Hematopoietic multipotent progenitor cell treated with erythropoietin and hydrocortisone succinate and interleukin-3 and kit ligand, for 17 days (in vitro differentiated cells): ENCODE results near the gene SOAT1.
"Not testable (repeated sequence)": the region's sequence is repeated elsewhere in the genome, so short reads cannot be mapped to it uniquely, and the experiment has no call there.

Experiments
- DNase-seq: peaks from one replicate; pipeline ENCODE4 v3.0.0-alpha.2; 2015; ENCODE audit warnings: low spot score

SOAT1 gene

GRCh38 chr1:179293340-179294327, at the start of gene SOAT1:
TSS of gene SOAT1 (plus strand) at chr1:179293797. CDS start at chr1:179302685, 8,888 bp downstream.
- peak; percentile 73 for DNase-seq

- not testable (repeated sequence) for DNase-seq
These were observed 48.2 kb upstream of the SOAT1 start for GRCh38 chr1:179245426-179245825.

GRCh38 chr1:179247923-179248322, 45.7 kb upstream of the SOAT1 start:
- DNase-seq = no peak

- no peak for DNase-seq
These were observed 41.9 kb upstream of the SOAT1 start for GRCh38 chr1:179251675-179252074.

- no peak for DNase-seq
These were observed 41.0 kb upstream of the SOAT1 start for GRCh38 chr1:179252606-179253005.

- DNase-seq = no peak
These were observed 40.2 kb upstream of the SOAT1 start for GRCh38 chr1:179253286-179253972.

GRCh38 chr1:179262183-179262582, 31.4 kb upstream of the SOAT1 start:
- DNase-seq = no peak

GRCh38 chr1:179263121-179263520, 30.5 kb upstream of the SOAT1 start:
- no peak for DNase-seq

- no peak for DNase-seq
These were observed 29.1 kb upstream of the SOAT1 start for GRCh38 chr1:179264507-179264906.

- no peak for DNase-seq
These were observed 24.5 kb upstream of the SOAT1 start for GRCh38 chr1:179269071-179269470.

GRCh38 chr1:179274424-179274823, 19.2 kb upstream of the SOAT1 start:
- DNase-seq = not testable (repeated sequence)

GRCh38 chr1:179278920-179279319, 14.7 kb upstream of the SOAT1 start:
- DNase-seq = no peak

- no peak for DNase-seq
These were observed 9.6 kb upstream of the SOAT1 start for GRCh38 chr1:179283992-179284391.

- DNase-seq = no peak
These were observed 5.7 kb upstream of the SOAT1 start for GRCh38 chr1:179287946-179288345.

- no peak for DNase-seq
These were observed 4.6 kb upstream of the SOAT1 start for GRCh38 chr1:179288977-179289376.

GRCh38 chr1:179295164-179295755, 1.7 kb downstream of the SOAT1 start:
- DNase-seq = no peak

- DNase-seq = no peak
These were observed 2.9 kb downstream of the SOAT1 start for GRCh38 chr1:179296356-179297104.

- no peak for DNase-seq
These were observed 3.4 kb downstream of the SOAT1 start for GRCh38 chr1:179297105-179297378.

- no peak for DNase-seq
These were observed 5.4 kb downstream of the SOAT1 start for GRCh38 chr1:179298952-179299351.

- no peak for DNase-seq
These were observed 6.5 kb downstream of the SOAT1 start for GRCh38 chr1:179300112-179300511.

GRCh38 chr1:179302070-179302469, 8.5 kb downstream of the SOAT1 start:
- no peak for DNase-seq

GRCh38 chr1:179303200-179303785, 9.7 kb downstream of the SOAT1 start:
- no peak for DNase-seq
